ENCODE measurements around the gene SLCO4A1.

Gene SLCO4A1

GRCh38 chr20:62652894-62653305 lies 10.6 kb downstream of the SLCO4A1 start:
- DNase-seq = no peak

- DNase-seq = no peak
Measured at GRCh38 chr20:62653373-62653772, 11.1 kb downstream of the SLCO4A1 start.

DNA sequence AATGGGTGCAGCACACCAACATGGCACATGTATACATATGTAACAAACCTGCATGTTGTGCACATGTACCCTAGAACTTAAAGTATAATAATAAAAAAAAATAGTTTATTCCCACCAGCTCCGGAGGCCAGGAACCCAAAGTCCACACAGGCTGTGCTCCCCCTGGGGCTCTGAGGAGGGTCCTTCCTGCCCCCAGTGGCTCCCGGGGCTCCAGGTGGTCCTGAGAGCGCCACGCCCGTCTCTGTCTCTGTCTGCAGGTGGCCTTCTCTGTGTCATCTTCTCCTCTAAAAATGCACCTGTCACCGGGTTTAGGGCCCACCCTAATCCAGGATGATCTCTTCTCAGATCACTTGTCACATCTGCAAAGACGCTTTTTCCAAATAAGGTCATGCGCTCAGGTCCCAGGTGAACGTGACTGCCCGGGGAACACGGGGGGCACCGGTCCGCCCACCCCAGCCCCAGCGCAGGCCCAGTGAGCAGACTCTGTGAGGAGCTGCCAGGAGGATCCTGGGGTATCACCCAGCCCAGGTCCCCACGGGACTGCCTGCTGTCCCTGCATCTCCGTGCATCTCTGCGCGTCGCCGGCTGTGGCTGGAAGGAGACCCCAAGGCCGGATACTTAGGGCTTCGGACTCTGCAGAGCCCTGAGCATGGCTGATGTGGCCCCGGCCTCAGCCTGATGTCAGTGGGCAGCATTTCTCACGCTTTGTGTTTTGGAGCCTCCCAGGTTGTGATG lies 11.8 kb downstream of the SLCO4A1 start:
- no peak for DNase-seq

DNA sequence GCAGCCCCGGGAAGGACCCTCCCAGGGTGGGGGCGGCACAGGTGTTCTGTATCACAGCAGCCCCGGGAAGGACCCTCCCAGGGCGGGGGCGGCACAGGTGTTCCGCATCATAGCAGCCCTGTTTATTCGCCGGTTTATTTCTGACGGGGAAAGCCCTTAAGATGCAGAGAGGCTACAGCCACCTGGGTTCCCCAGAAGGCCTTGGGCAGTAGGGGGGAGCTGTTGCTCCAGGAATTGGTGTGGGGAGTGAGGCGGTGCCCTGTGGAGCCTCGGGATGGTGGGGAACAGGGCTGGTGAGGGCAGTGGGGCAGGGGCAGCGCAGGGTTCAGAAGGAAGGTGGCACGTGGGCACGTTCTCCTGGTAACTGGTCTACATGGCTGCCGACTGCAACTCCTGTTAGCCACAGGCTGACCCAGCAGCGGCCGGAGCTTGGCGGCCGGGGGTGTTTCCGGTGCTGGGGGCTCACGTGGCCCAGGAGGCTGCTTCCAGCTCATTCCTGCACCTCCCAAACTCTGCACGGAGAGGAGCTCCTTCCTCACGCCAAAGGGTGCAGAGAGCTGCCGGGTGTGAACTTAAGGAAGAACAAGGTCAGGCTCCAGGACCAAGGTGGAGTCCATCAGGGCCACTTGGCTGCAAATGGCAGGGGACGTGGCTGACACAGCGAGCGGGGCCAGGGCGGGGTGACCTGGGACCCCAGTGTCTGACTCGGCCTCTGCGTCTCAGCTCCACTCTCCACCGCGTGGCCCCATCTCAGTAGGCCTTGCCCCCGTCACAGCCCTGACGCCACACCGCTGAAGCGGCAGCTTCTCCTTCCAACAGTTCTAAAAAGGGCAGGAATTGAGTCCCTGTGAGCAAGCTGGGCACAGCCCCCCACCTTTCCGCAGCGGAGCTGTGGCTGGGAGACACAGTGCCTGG lies 13.2 kb downstream of the SLCO4A1 start:
- DNase-seq = no peak

- DNase-seq = no peak
Measured at GRCh38 chr20:62656197-62656918, 14.1 kb downstream of the SLCO4A1 start.

GRCh38 chr20:62656919-62657588 lies 14.8 kb downstream of the SLCO4A1 start:
- no peak for DNase-seq

DNA sequence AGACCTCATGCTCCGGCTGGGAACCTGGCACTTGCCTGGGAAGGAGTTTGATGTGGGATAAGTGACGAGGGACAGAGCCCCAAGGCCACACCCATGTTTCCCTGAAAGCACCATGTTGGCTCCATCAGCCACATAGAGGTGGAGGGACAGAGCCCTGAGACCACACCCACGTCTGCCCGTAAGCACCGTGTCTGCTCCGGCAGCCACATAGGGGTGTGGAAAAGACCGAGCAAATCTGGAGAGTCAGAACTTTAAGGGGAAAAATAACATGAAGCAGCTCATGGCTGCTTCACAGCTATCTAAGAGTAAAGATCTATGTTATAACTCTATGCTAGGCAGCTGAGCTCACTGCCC lies 15.3 kb downstream of the SLCO4A1 start:
- no peak for DNase-seq

DNA sequence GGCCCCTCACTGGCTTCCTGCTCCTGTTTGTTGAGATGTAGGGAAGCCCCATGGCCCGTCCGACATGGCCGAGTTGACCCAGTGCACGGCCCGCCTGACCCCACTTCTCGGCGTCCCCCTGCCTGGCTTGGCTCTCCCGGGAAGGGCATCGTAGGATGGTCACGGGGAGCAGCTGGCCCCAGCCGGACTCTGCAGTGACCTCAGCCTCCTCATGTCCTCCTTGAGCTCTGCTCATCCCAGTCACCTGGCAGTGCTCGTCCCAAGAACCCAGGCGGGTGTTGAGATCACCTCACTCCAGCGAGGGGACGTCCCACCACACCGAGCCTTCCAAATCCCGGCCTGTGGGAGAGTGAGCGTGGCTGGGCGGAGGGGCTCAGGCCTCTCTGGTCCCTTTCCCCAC lies 15.7 kb downstream of the SLCO4A1 start:
- no peak for DNase-seq

GRCh38 chr20:62658593-62659178 lies 16.4 kb downstream of the SLCO4A1 start:
- no peak for DNase-seq

- no peak for DNase-seq
Measured at GRCh38 chr20:62659488-62660239, 17.4 kb downstream of the SLCO4A1 start.

GRCh38 chr20:62660240-62660615 lies 17.9 kb downstream of the SLCO4A1 start:
- no peak for DNase-seq

DNA sequence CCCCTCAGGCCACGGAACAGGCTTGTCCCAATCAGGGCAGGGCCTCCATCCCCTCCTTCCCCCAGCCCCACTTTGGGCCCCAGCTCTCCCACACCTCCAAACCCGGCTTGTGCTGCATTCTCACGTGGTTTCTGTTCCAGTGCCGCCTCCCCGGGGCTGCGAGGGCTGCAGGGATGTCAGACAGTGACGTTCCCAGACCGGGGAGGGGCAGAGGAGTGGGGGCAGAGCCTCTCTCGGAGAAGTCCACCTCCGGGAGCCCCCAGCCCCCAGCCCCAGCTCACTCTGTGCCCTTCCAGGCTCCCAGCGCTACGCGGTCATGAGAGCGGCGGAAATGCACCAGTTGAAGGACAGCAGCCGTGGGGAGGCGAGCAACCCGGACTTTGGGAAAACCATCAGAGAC lies 18.5 kb downstream of the SLCO4A1 start:
- no peak for DNase-seq

GRCh38 chr20:62661647-62662046 lies 19.3 kb downstream of the SLCO4A1 start:
- no peak for DNase-seq

DNA sequence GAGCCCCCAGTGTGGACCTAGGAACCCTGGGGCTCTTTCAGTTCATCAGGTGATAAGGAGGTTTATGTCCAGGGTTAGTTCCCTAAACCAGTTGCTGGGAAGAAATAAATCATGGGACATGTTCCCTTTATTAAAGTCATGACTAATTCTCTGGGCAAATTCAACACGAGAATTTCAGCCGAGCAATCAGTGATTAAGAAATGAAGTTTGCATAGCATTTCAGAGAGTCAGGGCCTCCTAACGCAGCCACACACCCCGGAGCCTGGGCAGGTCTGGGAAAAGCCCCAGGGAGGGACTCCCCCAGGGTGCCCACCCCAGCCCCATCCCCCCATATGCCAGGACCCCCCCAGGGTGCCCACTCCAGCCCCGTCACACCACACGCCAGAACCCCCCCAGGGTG lies 20.1 kb downstream of the SLCO4A1 start:
- DNase-seq = no peak

GRCh38 chr20:62663145-62664018 lies 21.1 kb downstream of the SLCO4A1 start:
- DNase-seq = no peak

DNA sequence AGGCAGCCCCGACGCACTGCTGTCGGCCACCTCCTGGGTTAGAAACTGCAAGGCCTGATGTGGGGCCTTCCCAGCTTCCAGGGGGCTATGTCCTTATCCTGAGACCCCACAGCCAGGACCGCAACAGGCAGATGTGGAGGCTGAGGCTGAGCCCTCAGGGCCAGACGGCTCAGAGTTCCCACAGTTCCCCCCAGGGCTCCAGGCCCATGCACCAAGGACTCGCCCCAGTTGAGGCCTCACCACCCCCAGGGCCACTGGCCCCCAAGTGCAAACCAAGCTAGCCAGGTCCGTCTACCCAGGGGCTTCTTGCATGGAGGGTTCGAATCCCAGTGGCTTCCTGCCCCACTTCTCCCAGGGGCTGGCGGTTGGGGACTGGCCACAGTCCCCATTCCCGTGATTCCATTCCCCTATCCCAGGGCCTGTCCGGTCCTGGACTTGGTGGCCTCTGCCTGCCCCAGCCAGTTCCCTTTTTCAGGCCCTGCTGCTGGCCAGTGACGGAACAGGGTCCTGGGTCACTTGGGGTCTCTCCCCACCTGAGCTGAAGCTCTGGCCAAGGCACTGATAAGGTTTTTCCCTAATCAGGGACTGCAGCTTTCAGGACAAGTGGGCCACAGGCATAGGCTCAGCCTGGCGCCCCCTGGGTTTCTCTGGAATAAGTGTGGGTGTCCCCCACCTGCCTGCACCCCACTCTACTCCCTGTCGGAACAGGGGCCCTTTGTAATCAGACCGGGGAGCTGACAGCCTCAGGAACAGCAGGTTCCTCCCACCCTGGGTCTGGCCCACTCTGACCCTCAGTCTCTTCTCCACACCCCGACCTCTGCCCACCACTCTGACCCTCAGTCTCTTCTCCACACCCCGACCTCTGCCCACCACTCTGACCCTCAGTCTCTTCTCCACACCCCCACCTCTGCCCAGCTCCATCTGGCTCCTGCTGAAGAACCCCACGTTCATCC lies 22.0 kb downstream of the SLCO4A1 start:
- DNase-seq = no peak

DNA sequence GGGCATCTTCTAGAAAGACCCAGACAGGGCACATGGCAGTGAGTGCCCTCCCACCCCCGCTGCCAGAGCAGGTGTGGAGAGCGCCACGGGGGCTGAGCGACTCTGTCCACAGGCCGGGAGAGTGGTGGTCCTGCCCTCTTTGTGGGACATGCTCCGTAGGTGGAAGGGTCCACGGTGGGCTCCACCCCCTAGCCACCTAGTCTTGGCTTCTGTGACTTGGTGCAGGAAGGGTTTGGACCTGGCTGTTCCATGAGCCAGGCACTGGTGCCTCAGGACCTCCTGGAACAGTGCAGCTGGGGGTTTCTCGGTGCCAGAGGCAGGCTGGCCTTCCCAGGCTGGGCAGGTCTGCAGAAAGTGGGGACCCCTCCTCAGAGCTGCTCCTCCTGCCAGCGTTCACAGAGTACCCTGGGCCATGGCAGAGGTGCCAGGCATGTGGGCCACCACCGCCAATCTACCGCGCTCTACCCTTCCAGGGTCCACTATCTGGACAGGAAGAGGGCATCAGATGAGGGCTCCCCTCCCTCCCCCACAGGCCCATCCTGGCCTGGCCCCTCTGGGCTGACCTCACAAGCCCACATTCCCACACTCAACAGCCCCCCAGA lies 23.0 kb downstream of the SLCO4A1 start:
- DNase-seq = no peak

GRCh38 chr20:62665826-62666735 lies 23.8 kb downstream of the SLCO4A1 start:
- no peak for DNase-seq
